SK-N-SH treated with all-trans-retinoic acid at 6 μM for 48 hours (cell line): ENCODE measurements around the gene GSDMA.

Source experiments
- ARNTL ChIP-seq: fragments of 450-650 bp; formaldehyde crosslinking; IDR thresholded peaks from 2 replicates; pipeline ENCODE4 v1.5.0; 2020; ENCODE audit warnings: low read depth, mild to moderate bottlenecking, moderate library complexity, borderline replicate concordance
- BACH2 ChIP-seq: fragments of 250-450 bp; sonication (Bioruptor Pico); IDR thresholded peaks from 2 replicates; pipeline ENCODE4 v1.9.0; 2021; ENCODE audit warnings: mild to moderate bottlenecking, borderline replicate concordance
- CSDC2 ChIP-seq: fragments of 250-450 bp; sonication (Bioruptor Pico); IDR thresholded peaks from 2 replicates; pipeline ENCODE4 v1.5.0; 2020; ENCODE audit warnings: mild to moderate bottlenecking, moderate library complexity
- ISL1 ChIP-seq: fragments of 250-450 bp; sonication (Bioruptor Pico); IDR thresholded peaks from 2 replicates; pipeline ENCODE4 v2.1.2; 2022; ENCODE audit warnings: mild to moderate bottlenecking, moderate library complexity
- OSR1 ChIP-seq: fragments of 250-450 bp; sonication (Bioruptor Pico); IDR thresholded peaks from 2 replicates; pipeline ENCODE4 v1.8.0; 2022; ENCODE audit warnings: moderate library complexity, mild to moderate bottlenecking, inconsistent platforms
- POU6F1 ChIP-seq: fragments of 250-450 bp; sonication (Bioruptor Pico); IDR thresholded peaks from 2 replicates; pipeline ENCODE4 v1.8.0; 2021; ENCODE audit warnings: low read depth, mild to moderate bottlenecking, moderate library complexity, borderline replicate concordance
- PPARA ChIP-seq: fragments of 250-450 bp; sonication (Bioruptor Pico); IDR thresholded peaks from 2 replicates; pipeline ENCODE4 v1.5.0; 2020; ENCODE audit warnings: mild to moderate bottlenecking, borderline replicate concordance
- RARB ChIP-seq: fragments of 250-450 bp; sonication (Bioruptor Pico); IDR thresholded peaks from 2 replicates; pipeline ENCODE4 v1.8.0; 2021; ENCODE audit warnings: mild to moderate bottlenecking, moderate library complexity
- TCF4 ChIP-seq: fragments of 250-450 bp; sonication (Bioruptor Pico); IDR thresholded peaks from 2 replicates; pipeline ENCODE4 v1.8.0; 2021; ENCODE audit warnings: mild to moderate bottlenecking, moderate library complexity, borderline replicate concordance
- ZC3H10 ChIP-seq: fragments of 250-450 bp; sonication (Bioruptor Pico); IDR thresholded peaks from 2 replicates; pipeline ENCODE4 v1.5.1; 2021; ENCODE audit warnings: mild to moderate bottlenecking, moderate library complexity
- ZFP3 ChIP-seq: fragments of 250-450 bp; sonication (Bioruptor Pico); IDR thresholded peaks from 2 replicates; pipeline ENCODE4 v1.5.0; 2020; ENCODE audit warnings: mild to moderate bottlenecking, moderate library complexity
- ZNF70 ChIP-seq: fragments of 450-650 bp; formaldehyde crosslinking; IDR thresholded peaks from 2 replicates; pipeline ENCODE4 v1.5.0; 2020; ENCODE audit warnings: mild to moderate bottlenecking, moderate library complexity
- ZNF8 ChIP-seq: fragments of 450-650 bp; formaldehyde crosslinking; IDR thresholded peaks from 2 replicates; pipeline ENCODE4 v1.5.0; 2020; ENCODE audit warnings: mild to moderate bottlenecking, moderate library complexity
- TF ChIP-seq, protein P1 (sequence below): fragments of 250-450 bp; sonication (Bioruptor Pico); IDR thresholded peaks from 2 replicates; pipeline ENCODE4 v1.8.0; 2020; ENCODE audit warnings: mild to moderate bottlenecking, moderate library complexity, borderline replicate concordance

DNA sequence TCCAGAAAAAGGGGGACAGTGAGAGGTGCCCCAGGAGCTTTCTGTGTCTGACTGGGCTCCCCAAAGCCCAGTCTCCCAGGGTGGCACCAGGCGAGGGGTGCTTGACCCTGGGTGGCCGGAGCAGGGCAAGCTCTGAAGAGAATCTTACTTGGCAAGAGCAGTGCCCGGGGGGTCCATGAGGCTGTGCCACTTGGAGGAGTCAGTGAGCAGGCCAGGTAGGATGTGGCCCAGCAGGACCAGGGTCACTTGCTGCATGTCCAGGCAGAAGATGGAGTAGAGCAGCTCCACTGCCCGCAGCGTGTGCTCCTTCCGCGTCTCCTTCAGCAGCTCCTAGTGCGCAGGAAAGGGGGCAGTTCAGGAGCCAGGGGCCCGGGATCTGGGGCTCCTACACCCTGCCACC is 59.7 kb downstream of the GSDMA start:
- no peak for TF ChIP-seq TCF4 (CRISPR knock-in tag)
- TF ChIP-seq ISL1 = no peak
- no peak for TF ChIP-seq BACH2 (CRISPR knock-in tag)
- no peak for TF ChIP-seq OSR1 (CRISPR knock-in tag)
- TF ChIP-seq RARB (CRISPR knock-in tag) = no peak
- TF ChIP-seq ZC3H10 (CRISPR knock-in tag) = no peak
- TF ChIP-seq ZNF70 (CRISPR knock-in tag) = no peak
- TF ChIP-seq, protein P1, sequence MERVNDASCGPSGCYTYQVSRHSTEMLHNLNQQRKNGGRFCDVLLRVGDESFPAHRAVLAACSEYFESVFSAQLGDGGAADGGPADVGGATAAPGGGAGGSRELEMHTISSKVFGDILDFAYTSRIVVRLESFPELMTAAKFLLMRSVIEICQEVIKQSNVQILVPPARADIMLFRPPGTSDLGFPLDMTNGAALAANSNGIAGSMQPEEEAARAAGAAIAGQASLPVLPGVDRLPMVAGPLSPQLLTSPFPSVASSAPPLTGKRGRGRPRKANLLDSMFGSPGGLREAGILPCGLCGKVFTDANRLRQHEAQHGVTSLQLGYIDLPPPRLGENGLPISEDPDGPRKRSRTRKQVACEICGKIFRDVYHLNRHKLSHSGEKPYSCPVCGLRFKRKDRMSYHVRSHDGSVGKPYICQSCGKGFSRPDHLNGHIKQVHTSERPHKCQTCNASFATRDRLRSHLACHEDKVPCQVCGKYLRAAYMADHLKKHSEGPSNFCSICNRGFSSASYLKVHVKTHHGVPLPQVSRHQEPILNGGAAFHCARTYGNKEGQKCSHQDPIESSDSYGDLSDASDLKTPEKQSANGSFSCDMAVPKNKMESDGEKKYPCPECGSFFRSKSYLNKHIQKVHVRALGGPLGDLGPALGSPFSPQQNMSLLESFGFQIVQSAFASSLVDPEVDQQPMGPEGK (CRISPR knock-in tag) = no peak
- no peak for TF ChIP-seq ARNTL (CRISPR knock-in tag)
- no peak for TF ChIP-seq POU6F1 (CRISPR knock-in tag)
- TF ChIP-seq PPARA = no peak
- no peak for TF ChIP-seq CSDC2 (CRISPR knock-in tag)
- TF ChIP-seq ZFP3 (CRISPR knock-in tag) = no peak
- TF ChIP-seq ZNF8 = no peak
